BLaER1 treated with 17β-estradiol and CSF1 and Interleukin-3, amounts not matched to agents 10 nM and 100 nM (cell line): ENCODE results near the gene SNX20.

Experiments used
- H3K27ac ChIP-seq, 11 experiments: shearing (Covaris generic); formaldehyde crosslinking; 2 replicates each; pipeline ENCODE4 v1.8.1; 2022
- H3K27me3 ChIP-seq, 11 experiments: shearing (Covaris generic); formaldehyde crosslinking; 2 replicates each; pipeline ENCODE4 v1.8.1; 2022
- H3K36me3 ChIP-seq, 11 experiments: shearing (Covaris generic); formaldehyde crosslinking; 2 replicates each; pipeline ENCODE4 v1.8.1; 2022
- H3K4me1 ChIP-seq, 10 experiments: shearing (Covaris generic); formaldehyde crosslinking; 2 replicates each; pipeline ENCODE4 v1.8.1; 2022
- H3K4me2 ChIP-seq, 11 experiments: shearing (Covaris generic); formaldehyde crosslinking; 2 replicates each; pipeline ENCODE4 v1.8.1; 2022
- H3K4me3 ChIP-seq, 10 experiments: shearing (Covaris generic); formaldehyde crosslinking; 2 replicates each; pipeline ENCODE4 v1.8.1; 2022
- H3K9ac ChIP-seq, 11 experiments: shearing (Covaris generic); formaldehyde crosslinking; 2 replicates each; pipeline ENCODE4 v1.8.1; 2022
- H3K9me3 ChIP-seq, 11 experiments: shearing (Covaris generic); formaldehyde crosslinking; replicated peaks in 1 of 11; 2 replicates each; pipeline ENCODE4 v1.8.1; 2022
- H4K20me1 ChIP-seq, 11 experiments: shearing (Covaris generic); formaldehyde crosslinking; 2 replicates each; pipeline ENCODE4 v1.8.1; 2022
- Cebpa-rat ChIP-seq, 11 experiments: shearing (Covaris generic); IDR thresholded peaks; 2 replicates each; pipeline ENCODE4 v1.8.1; 2022

Gene SNX20

DNA sequence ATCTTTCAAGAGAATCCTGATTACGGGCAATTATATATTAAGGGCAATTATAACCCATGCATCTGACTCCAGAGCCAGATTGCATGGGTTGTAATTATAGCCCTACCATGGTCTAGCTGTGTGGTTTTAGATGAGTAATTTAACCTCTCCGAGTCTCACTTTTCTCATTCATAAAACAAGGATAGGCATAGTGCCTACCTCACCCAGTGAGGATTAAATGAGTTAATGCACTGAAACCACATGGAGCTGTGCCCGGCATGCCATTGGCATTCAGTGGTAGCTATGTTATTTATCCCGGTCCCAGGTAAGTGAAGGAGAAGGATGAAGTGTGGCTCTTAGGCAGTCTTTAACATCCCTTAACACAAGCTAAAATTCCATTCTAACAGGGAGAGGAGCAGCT lies 6.3 kb downstream of the SNX20 start:
- peaks cover 16 to 37% (median 21%) of the 10 kb centered on the region in 10 experiments for H3K4me1 ChIP-seq
- H3K27ac ChIP-seq = no peak overlapping the region
- H3K9ac ChIP-seq = no peak overlapping the region
- H3K27me3 ChIP-seq = no peaks in the 10 kb centered on the region
- no peak overlapping the region for H3K4me2 ChIP-seq
- H3K9me3 ChIP-seq = peaks cover 29 to 41% (median 36%) of the 10 kb centered on the region in 11 experiments
- H3K4me3 ChIP-seq = no peak overlapping the region
- H4K20me1 ChIP-seq = peaks cover 0 to 14% (median 0%) of the 10 kb centered on the region in 11 experiments; a peak in 3 of 22 replicates
- H3K36me3 ChIP-seq = peaks cover 56 to 80% (median 69%) of the 10 kb centered on the region in 11 experiments
- no peak for TF ChIP-seq Cebpa-rat (IDR thresholded peaks at IDR 0.05)

GRCh38 chr16:50673496-50674275 lies 7.4 kb downstream of the SNX20 start:
- Histone ChIP-seq H3K36me3 (peaks cover 56 to 86% (median 67%) of the 10 kb centered on the region in 11 experiments), H4K20me1 (peaks cover 0 to 19% (median 0%) of the 10 kb centered on the region in 11 experiments; a peak in 3 of 22 replicates), H3K9me3 (peaks cover 29 to 41% (median 36%) of the 10 kb centered on the region in 11 experiments), H3K27me3 (no peaks in the 10 kb centered on the region), H3K4me2 (no peak overlapping the region), H3K4me1 (peaks cover 16 to 37% (median 21%) of the 10 kb centered on the region in 10 experiments), H3K4me3 (peak overlapping the region in 6 of 10 experiments; percentile 11 to 47 (median 22); a peak in 6 of 20 replicates), H3K9ac (no peak overlapping the region), H3K27ac (no peak overlapping the region)
- TF ChIP-seq Cebpa-rat (IDR thresholded peaks at IDR 0.05) = no peak

- Histone ChIP-seq H4K20me1 (peaks cover 0 to 10% (median 0%) of the 10 kb centered on the region in 11 experiments; a peak in 1 of 22 replicates), H3K4me3 (peak overlapping the region in 4 of 10 experiments; percentile 5 to 19 (median 16); a peak in 2 of 20 replicates), H3K27me3 (no peaks in the 10 kb centered on the region), H3K4me2 (no peak overlapping the region), H3K27ac (no peak overlapping the region), H3K36me3 (peaks cover 53 to 72% (median 56%) of the 10 kb centered on the region in 11 experiments), H3K9me3 (peaks cover 29 to 41% (median 36%) of the 10 kb centered on the region in 11 experiments), H3K9ac (no peak overlapping the region), H3K4me1 (peaks cover 32 to 40% (median 35%) of the 10 kb centered on the region in 10 experiments)
- TF ChIP-seq Cebpa-rat (IDR thresholded peaks at IDR 0.05) = no peak
Measured at GRCh38 chr16:50671644-50672260, 9.4 kb downstream of the SNX20 start.

GRCh38 chr16:50670476-50670875 lies 10.6 kb downstream of the SNX20 start:
- Histone ChIP-seq H3K4me2 (peak overlapping the region in 2 of 11 experiments; percentile 69 to 71; a peak in 2 of 22 replicates), H3K4me3 (no peak overlapping the region), H3K9ac (no peak overlapping the region), H3K9me3 (peaks cover 29 to 41% (median 36%) of the 10 kb centered on the region in 11 experiments), H3K36me3 (peaks cover 40 to 60% (median 44%) of the 10 kb centered on the region in 11 experiments), H3K27ac (no peak overlapping the region), H3K27me3 (no peaks in the 10 kb centered on the region), H4K20me1 (0 out of 22 replicates have a peak, but pooled peaks cover 0 to 8% (median 0%) of the 10 kb centered on the region in 11 experiments), H3K4me1 (peaks cover 35 to 50% (median 39%) of the 10 kb centered on the region in 10 experiments)
- TF ChIP-seq Cebpa-rat (IDR thresholded peaks at IDR 0.05) = no peak

GRCh38 chr16:50669741-50670140 lies 11.4 kb downstream of the SNX20 start:
- Histone ChIP-seq H3K4me1 (peaks cover 40 to 55% (median 44%) of the 10 kb centered on the region in 10 experiments), H3K9ac (no peak overlapping the region), H4K20me1 (0 out of 22 replicates have a peak, but pooled peaks cover 0 to 8% (median 0%) of the 10 kb centered on the region in 11 experiments), H3K4me2 (peak overlapping the region in 8 of 11 experiments; percentile 27 to 87 (median 70); a peak in 6 of 22 replicates), H3K27me3 (no peaks in the 10 kb centered on the region), H3K4me3 (no peak overlapping the region), H3K27ac (no peak overlapping the region), H3K36me3 (peaks cover 32 to 52% (median 37%) of the 10 kb centered on the region in 11 experiments), H3K9me3 (peaks cover 29 to 37% (median 35%) of the 10 kb centered on the region in 11 experiments)
- TF ChIP-seq Cebpa-rat (IDR thresholded peaks at IDR 0.05) = no peak

GRCh38 chr16:50668368-50669008 lies 12.6 kb downstream of the SNX20 start:
- Histone ChIP-seq H3K9ac (peak overlapping the region in 6 of 11 experiments; percentile 0 to 29 (median 8); a peak in 4 of 22 replicates), H3K27me3 (no peaks in the 10 kb centered on the region), H3K4me2 (peak overlapping the region; percentile 57 to 87 (median 72)), H3K9me3 (peaks cover 20 to 26% (median 25%) of the 10 kb centered on the region in 11 experiments), H3K27ac (peak overlapping the region in 4 of 11 experiments; percentile 21 to 38 (median 30); a peak in 4 of 22 replicates), H3K4me1 (peaks cover 40 to 60% (median 47%) of the 10 kb centered on the region in 10 experiments), H3K4me3 (no peak overlapping the region), H3K36me3 (peaks cover 20 to 40% (median 25%) of the 10 kb centered on the region in 11 experiments), H4K20me1 (0 out of 22 replicates have a peak, but pooled peaks cover 0 to 8% (median 0%) of the 10 kb centered on the region in 11 experiments)
- no peak for TF ChIP-seq Cebpa-rat (IDR thresholded peaks at IDR 0.05)

DNA sequence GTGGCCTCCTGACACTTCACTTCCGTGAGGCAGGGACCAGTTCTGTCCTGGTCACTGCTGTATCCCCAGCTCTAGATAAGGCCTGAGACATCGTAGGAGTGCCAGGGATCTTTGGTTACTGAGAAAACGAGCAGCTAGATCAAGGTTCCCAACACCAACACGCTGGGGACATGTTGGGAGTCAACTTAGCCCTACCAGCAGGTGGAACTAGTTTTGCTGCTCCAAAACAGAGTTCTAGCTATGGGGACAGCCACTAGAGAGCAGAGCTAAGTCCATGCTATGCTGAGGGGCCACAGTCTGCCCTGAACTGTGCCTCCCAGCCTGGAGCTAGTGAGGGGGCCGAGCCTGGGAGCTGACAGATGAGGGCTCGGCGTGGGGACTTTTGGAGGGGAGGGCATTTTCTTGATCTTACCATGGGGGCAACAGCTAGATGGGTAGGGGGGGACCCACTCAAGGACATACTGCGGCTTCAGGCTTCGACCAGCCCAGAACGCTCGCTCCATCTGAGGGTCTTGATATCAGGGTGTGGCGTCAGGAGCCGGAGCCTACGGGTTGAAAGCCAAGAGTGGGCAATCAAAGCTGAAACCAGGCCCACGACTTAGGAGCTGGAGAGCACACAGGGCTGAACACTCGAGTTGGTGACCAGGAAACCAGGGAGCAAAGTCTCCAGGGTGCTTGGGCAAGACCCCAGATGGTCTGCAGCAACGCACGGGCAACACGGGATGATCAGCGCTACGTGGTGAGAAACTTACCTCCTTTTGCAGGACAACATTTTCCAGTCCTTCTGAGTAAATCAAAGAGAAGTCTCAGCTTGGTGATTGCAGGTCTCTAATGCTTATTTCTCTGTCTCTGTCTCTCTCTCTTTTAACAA lies 13.4 kb downstream of the SNX20 start:
- peak overlapping the region in 9 of 11 experiments; percentile 5 to 55 (median 32); a peak in 14 of 22 replicates for H3K27ac ChIP-seq
- H3K4me3 ChIP-seq = peak overlapping the region in 2 of 10 experiments; percentile 26 to 29; a peak in 2 of 20 replicates
- peak overlapping the region; percentile 57 to 87 (median 72) for H3K4me2 ChIP-seq
- peaks cover 12 to 32% (median 17%) of the 10 kb centered on the region in 11 experiments for H3K36me3 ChIP-seq
- H3K9ac ChIP-seq = peak overlapping the region in 8 of 11 experiments; percentile 0 to 51 (median 14); a peak in 7 of 22 replicates
- H3K9me3 ChIP-seq = peaks cover 13 to 18% (median 17%) of the 10 kb centered on the region in 11 experiments
- peaks cover 40 to 60% (median 47%) of the 10 kb centered on the region in 10 experiments for H3K4me1 ChIP-seq
- no peaks in the 10 kb centered on the region for H3K27me3 ChIP-seq
- TF ChIP-seq Cebpa-rat (IDR thresholded peaks at IDR 0.05) = no peak
- H4K20me1 ChIP-seq = 0 out of 22 replicates have a peak, but pooled peaks cover 0 to 8% (median 0%) of the 10 kb centered on the region in 11 experiments
